SK-N-SH treated with all-trans-retinoic acid at 6 μM for 48 hours (cell line): ENCODE measurements around the gene GPR183.

Experiments
- ARNTL ChIP-seq: fragments of 450-650 bp; formaldehyde crosslinking; IDR thresholded peaks from 2 replicates; pipeline ENCODE4 v1.5.0; 2020; ENCODE audit warnings: low read depth, mild to moderate bottlenecking, moderate library complexity, borderline replicate concordance
- BACH2 ChIP-seq: fragments of 250-450 bp; sonication (Bioruptor Pico); IDR thresholded peaks from 2 replicates; pipeline ENCODE4 v1.9.0; 2021; ENCODE audit warnings: mild to moderate bottlenecking, borderline replicate concordance
- CSDC2 ChIP-seq: fragments of 250-450 bp; sonication (Bioruptor Pico); IDR thresholded peaks from 2 replicates; pipeline ENCODE4 v1.5.0; 2020; ENCODE audit warnings: mild to moderate bottlenecking, moderate library complexity
- OSR1 ChIP-seq: fragments of 250-450 bp; sonication (Bioruptor Pico); IDR thresholded peaks from 2 replicates; pipeline ENCODE4 v1.8.0; 2022; ENCODE audit warnings: moderate library complexity, mild to moderate bottlenecking, inconsistent platforms
- PATZ1 ChIP-seq: fragments of 250-450 bp; sonication (Bioruptor Pico); IDR thresholded peaks from 2 replicates; pipeline ENCODE4 v1.8.0; 2020; ENCODE audit warnings: mild to moderate bottlenecking, moderate library complexity, borderline replicate concordance
- POU6F1 ChIP-seq: fragments of 250-450 bp; sonication (Bioruptor Pico); IDR thresholded peaks from 2 replicates; pipeline ENCODE4 v1.8.0; 2021; ENCODE audit warnings: low read depth, mild to moderate bottlenecking, moderate library complexity, borderline replicate concordance
- PPARA ChIP-seq: fragments of 250-450 bp; sonication (Bioruptor Pico); IDR thresholded peaks from 2 replicates; pipeline ENCODE4 v1.5.0; 2020; ENCODE audit warnings: mild to moderate bottlenecking, borderline replicate concordance
- RARB ChIP-seq: fragments of 250-450 bp; sonication (Bioruptor Pico); IDR thresholded peaks from 2 replicates; pipeline ENCODE4 v1.8.0; 2021; ENCODE audit warnings: mild to moderate bottlenecking, moderate library complexity
- TCF4 ChIP-seq: fragments of 250-450 bp; sonication (Bioruptor Pico); IDR thresholded peaks from 2 replicates; pipeline ENCODE4 v1.8.0; 2021; ENCODE audit warnings: mild to moderate bottlenecking, moderate library complexity, borderline replicate concordance
- TOX ChIP-seq: fragments of 250-450 bp; sonication (Bioruptor Pico); IDR thresholded peaks from 2 replicates; pipeline ENCODE4 v1.8.0; 2021; ENCODE audit warnings: mild to moderate bottlenecking, moderate library complexity, borderline replicate concordance
- TSHZ2 ChIP-seq: fragments of 250-450 bp; sonication (Bioruptor Pico); IDR thresholded peaks from 2 replicates; pipeline ENCODE4 v1.5.0; 2020; ENCODE audit warnings: mild to moderate bottlenecking, moderate library complexity
- ZC3H10 ChIP-seq: fragments of 250-450 bp; sonication (Bioruptor Pico); IDR thresholded peaks from 2 replicates; pipeline ENCODE4 v1.5.1; 2021; ENCODE audit warnings: mild to moderate bottlenecking, moderate library complexity
- ZFP3 ChIP-seq: fragments of 250-450 bp; sonication (Bioruptor Pico); IDR thresholded peaks from 2 replicates; pipeline ENCODE4 v1.5.0; 2020; ENCODE audit warnings: mild to moderate bottlenecking, moderate library complexity
- ZFP30 ChIP-seq: fragments of 450-650 bp; formaldehyde crosslinking; IDR thresholded peaks from 2 replicates; pipeline ENCODE4 v1.5.0; 2022; ENCODE audit warnings: mild to moderate bottlenecking, moderate library complexity

- no peak for TF ChIP-seq TCF4
- no peak for TF ChIP-seq OSR1 (CRISPR knock-in tag)
- TF ChIP-seq ZC3H10 = no peak
- TF ChIP-seq POU6F1 (CRISPR knock-in tag) = no peak
- no peak for TF ChIP-seq ARNTL (CRISPR knock-in tag)
- no peak for TF ChIP-seq PATZ1 (CRISPR knock-in tag)
- no peak for TF ChIP-seq TSHZ2 (CRISPR knock-in tag)
- TF ChIP-seq CSDC2 = no peak
- no peak for TF ChIP-seq BACH2 (CRISPR knock-in tag)
- TF ChIP-seq PPARA (CRISPR knock-in tag) = no peak
- TF ChIP-seq ZFP3 = no peak
- no peak for TF ChIP-seq TOX (CRISPR knock-in tag)
- TF ChIP-seq ZFP30 (CRISPR knock-in tag) = no peak
- TF ChIP-seq RARB (CRISPR knock-in tag) = no peak
These were observed 34.1 kb downstream of the GPR183 start for GRCh38 chr13:99273128-99273527.
